ENCODE data around the gene ETV4. TPM values are rescaled to one million over a fixed set of nuclear protein-coding genes. Genes with fewer than 3 reads are reported as not detected.
A peak's percentile ranks its signal among the peaks of the same experiment; 100 is the strongest.

Gene ETV4
- total RNA-seq, 4 donors from 2014 or later: 5.6 to 7.1 (median 6.3) TPM

- H3K36me3 ChIP-seq: peaks cover 14% of the 10 kb centered on the region
- DNase-seq (ENCODE audit: low spot score in 2 of 2): no peak
- H3K27me3 ChIP-seq: no peaks in the 10 kb centered on the region
- no peaks in the 10 kb centered on the region for H3K9me3 ChIP-seq
- H3K4me1 ChIP-seq: peaks cover 17% of the 10 kb centered on the region
- no peak for TF ChIP-seq POLR2A (IDR thresholded peaks at IDR 0.05)
- TF ChIP-seq EP300 (IDR thresholded peaks at IDR 0.05): no peak
- no peak for TF ChIP-seq CTCF (IDR thresholded peaks at IDR 0.05)
- no peak for TF ChIP-seq POLR2AphosphoS5 (IDR thresholded peaks at IDR 0.05)
- H3K4me3 ChIP-seq: no peak overlapping the region
- H3K27ac ChIP-seq: no peak overlapping the region
- WGBS: 70% methylated on average over 3 of the region's 3 CpGs
Observed at GRCh38 chr17:43531082-43531378, 15.1 kb downstream of the ETV4 start.

GRCh38 chr17:43530288-43531081 lies 15.7 kb downstream of the ETV4 start:
- 37% methylated on average over 17 of the region's 23 CpGs for WGBS
- Histone ChIP-seq H3K9me3 (no peaks in the 10 kb centered on the region), H3K4me1 (peaks cover 17% of the 10 kb centered on the region), H3K4me3 (peak overlapping the region; percentile 3), H3K27me3 (no peaks in the 10 kb centered on the region), H3K27ac (no peak overlapping the region), H3K36me3 (peaks cover 19% of the 10 kb centered on the region)
- no peak for TF ChIP-seq POLR2AphosphoS5 (IDR thresholded peaks at IDR 0.05)
- no peak for TF ChIP-seq EP300 (IDR thresholded peaks at IDR 0.05)
- TF ChIP-seq POLR2A (IDR thresholded peaks at IDR 0.05): no peak
- no peak for TF ChIP-seq CTCF (IDR thresholded peaks at IDR 0.05)
- DNase-seq (ENCODE audit: low spot score in 2 of 2): peak in 1 of 2 donors; percentile 64

- WGBS: 56% methylated on average over 6 of the region's 6 CpGs
- Histone ChIP-seq H3K4me1 (peaks cover 17% of the 10 kb centered on the region), H3K36me3 (peaks cover 25% of the 10 kb centered on the region), H3K27me3 (no peaks in the 10 kb centered on the region), H3K9me3 (no peaks in the 10 kb centered on the region), H3K4me3 (peak overlapping the region; percentile 3), H3K27ac (no peak overlapping the region)
- peak in 1 of 2 donors; percentile 58 for DNase-seq (ENCODE audit: low spot score in 2 of 2)
- TF ChIP-seq CTCF (IDR thresholded peaks at IDR 0.05): no peak
- no peak for TF ChIP-seq POLR2A (IDR thresholded peaks at IDR 0.05)
- no peak for TF ChIP-seq EP300 (IDR thresholded peaks at IDR 0.05)
- no peak for TF ChIP-seq POLR2AphosphoS5 (IDR thresholded peaks at IDR 0.05)
Observed at GRCh38 chr17:43529947-43530287, 16.2 kb downstream of the ETV4 start.

- Histone ChIP-seq H3K4me3 (no peak overlapping the region), H3K27ac (no peak overlapping the region), H3K36me3 (peaks cover 32% of the 10 kb centered on the region), H3K9me3 (no peaks in the 10 kb centered on the region), H3K27me3 (no peaks in the 10 kb centered on the region), H3K4me1 (peaks cover 17% of the 10 kb centered on the region)
- WGBS: 92% methylated on average over 20 of the region's 20 CpGs
- TF ChIP-seq POLR2A (IDR thresholded peaks at IDR 0.05): no peak
- TF ChIP-seq POLR2AphosphoS5 (IDR thresholded peaks at IDR 0.05): no peak
- TF ChIP-seq CTCF (IDR thresholded peaks at IDR 0.05): no peak
- no peak for TF ChIP-seq EP300 (IDR thresholded peaks at IDR 0.05)
- DNase-seq (ENCODE audit: low spot score in 2 of 2): peak in 1 of 2 donors; percentile 56
Observed at GRCh38 chr17:43528988-43529814, 16.9 kb downstream of the ETV4 start.

- WGBS: 93% methylated on average over 6 of the region's 13 CpGs
- no peak overlapping the region for H3K4me3 ChIP-seq
- H3K36me3 ChIP-seq: peaks cover 39% of the 10 kb centered on the region
- peaks cover 17% of the 10 kb centered on the region for H3K4me1 ChIP-seq
- TF ChIP-seq POLR2A (IDR thresholded peaks at IDR 0.05) (no peak), CTCF (IDR thresholded peaks at IDR 0.05) (no peak), POLR2AphosphoS5 (IDR thresholded peaks at IDR 0.05) (no peak), EP300 (IDR thresholded peaks at IDR 0.05) (no peak)
- H3K27ac ChIP-seq: no peak overlapping the region
- no peaks in the 10 kb centered on the region for H3K9me3 ChIP-seq
- H3K27me3 ChIP-seq: no peaks in the 10 kb centered on the region
- peak in 1 of 2 donors; percentile 62 for DNase-seq (ENCODE audit: low spot score in 2 of 2)
Observed at GRCh38 chr17:43528319-43528987, 17.7 kb downstream of the ETV4 start.
